NT2/D1 (cell line): Measurements from ENCODE around the gene PLAA.

Experiments
- DNase-seq: peaks from one replicate; pipeline ENCODE4 v3.0.0-alpha.2; 2011; ENCODE audit warnings: low read depth, low spot score
- H3K27me3 ChIP-seq: 2 replicates; pipeline ENCODE4 v1.6.0; 2011; ENCODE audit warnings: mild to moderate bottlenecking; ENCODE audit not compliant: insufficient read length, insufficient read depth
- H3K36me3 ChIP-seq: 2 replicates; pipeline ENCODE4 v1.6.1; 2011; ENCODE audit warnings: mild to moderate bottlenecking, low read length, mixed read lengths; ENCODE audit not compliant: insufficient read depth, insufficient read length
- H3K4me1 ChIP-seq: 2 replicates; pipeline ENCODE4 v1.5.1; 2011; ENCODE audit not compliant: insufficient read depth, insufficient read length
- H3K4me3 ChIP-seq: 2 replicates; pipeline ENCODE4 v1.5.1; 2011; ENCODE audit warnings: low read depth; ENCODE audit not compliant: insufficient read length
- H3K9ac ChIP-seq: 2 replicates; pipeline ENCODE4 v1.6.0; 2011; ENCODE audit warnings: low read depth; ENCODE audit not compliant: insufficient read length
- H3K9me3 ChIP-seq: 2 replicates; pipeline ENCODE4 v1.5.1; 2011; ENCODE audit warnings: mild to moderate bottlenecking, low read length; ENCODE audit not compliant: insufficient read depth
- SUZ12 ChIP-seq: IDR thresholded peaks from 2 replicates; pipeline ENCODE4 v1.6.1; 2011; ENCODE audit not compliant: insufficient read length, insufficient read depth; ENCODE audit errors: extremely low read depth
- YY1 ChIP-seq: IDR thresholded peaks from 2 replicates; pipeline ENCODE4 v1.6.1; 2011; ENCODE audit not compliant: insufficient read length, insufficient read depth
- ZNF274 ChIP-seq: IDR thresholded peaks from 2 replicates; pipeline ENCODE4 v1.6.1; 2011; ENCODE audit warnings: mild to moderate bottlenecking, low read depth, low read length

PLAA gene

GRCh38 chr9:26856413-26857032 lies 90.5 kb downstream of the PLAA start:
- Histone ChIP-seq H3K4me1 (no peaks in the 10 kb centered on the region), H3K9me3 (no peaks in the 10 kb centered on the region), H3K36me3 (peaks cover 28% of the 10 kb centered on the region), H3K9ac (no peak overlapping the region), H3K27me3 (no peaks in the 10 kb centered on the region), H3K4me3 (no peak overlapping the region)
- peak; percentile 62 for DNase-seq
- TF ChIP-seq SUZ12 (no peak), YY1 (no peak), ZNF274 (no peak)
